IMR-90 (cell line): ENCODE data around the gene TAF10. TPM values are rescaled to one million over a fixed set of nuclear protein-coding genes. Genes with fewer than 3 reads are reported as not detected.

Experiments used
- ATAC-seq: fragments of 200-7000 bp; cut with Tn5 transposase; 2 replicates; pipeline ENCODE4 v1.9.1; 2020; ENCODE audit warnings: low read depth, mild to moderate bottlenecking, moderate library complexity
- BruUV-seq: library from RNA; stranded (reverse); fragments of 400-500 nt; replicated peaks from 2 replicates; lab custom pipeline; 2021; lab: Mats Ljungman, UMichigan
- CTCF ChIA-PET: fragments of 300-600 bp; formaldehyde crosslinking; extraction: SDS; loops from one replicate; lab custom pipeline; 2021; ENCODE audit warnings: antibody characterized with exemption; lab: Yijun Ruan, JAX
- POLR2A ChIA-PET: fragments of 300-600 bp; sonication (Branson Sonifier 250); formaldehyde crosslinking; loops from one replicate; lab custom pipeline; 2022; ENCODE audit warnings: antibody characterized with exemption; ENCODE audit not compliant: unreplicated experiment; lab: Charles Lee
- DNase-seq: peaks from one replicate; pipeline ENCODE4 v3.0.0; 2013
- H2AFZ ChIP-seq: replicated peaks from 2 replicates; pipeline ENCODE3; 2013; ENCODE audit warnings: low read length, mild to moderate bottlenecking; ENCODE audit not compliant: poor library complexity
- H2AK5ac ChIP-seq: 2 replicates; pipeline ENCODE4 v1.6.1; 2013; ENCODE audit warnings: low read depth, low read length, inconsistent platforms
- H2AK9ac ChIP-seq: replicated peaks from 2 replicates; pipeline ENCODE3; 2013; ENCODE audit warnings: mild to moderate bottlenecking, low read depth, low read length, moderate library complexity; ENCODE audit not compliant: poor library complexity
- H2BK120ac ChIP-seq: 2 replicates; pipeline ENCODE4 v1.6.1; 2013; ENCODE audit warnings: low read depth, low read length, inconsistent platforms
- H2BK15ac ChIP-seq: 3 replicates; pipeline ENCODE4 v1.6.1; 2013; ENCODE audit warnings: low read depth, low read length, inconsistent platforms
- H2BK20ac ChIP-seq: 2 replicates; pipeline ENCODE4 v1.6.1; 2013; ENCODE audit warnings: low read depth, mild to moderate bottlenecking, inconsistent platforms, low read length, moderate library complexity
- H2BK5ac ChIP-seq: 2 replicates; pipeline ENCODE4 v1.6.1; 2013; ENCODE audit warnings: mild to moderate bottlenecking, low read depth, low read length, inconsistent platforms; ENCODE audit not compliant: poor library complexity, severe bottlenecking
- H3K14ac ChIP-seq: replicated peaks from 2 replicates; pipeline ENCODE4 v1.6.1; 2013; ENCODE audit warnings: low read depth, low read length, inconsistent platforms
- H3K18ac ChIP-seq: 2 replicates; pipeline ENCODE4 v1.6.1; 2013; ENCODE audit warnings: low read depth, low read length, control low read depth
- H3K23ac ChIP-seq: 2 replicates; pipeline ENCODE4 v1.6.1; 2013; ENCODE audit warnings: low read depth, low read length, inconsistent platforms
- H3K27ac ChIP-seq: 2 replicates; pipeline ENCODE4 v1.5.1; 2013; ENCODE audit warnings: mild to moderate bottlenecking, control low read depth, low read length; ENCODE audit not compliant: insufficient read depth
- H3K27me3 ChIP-seq: 2 replicates; pipeline ENCODE4 v1.6.1; 2013; ENCODE audit warnings: low read length; ENCODE audit not compliant: control insufficient read depth, insufficient read depth
- H3K36me3 ChIP-seq: 2 replicates; pipeline ENCODE4 v1.6.1; 2013; ENCODE audit warnings: low read length, mixed read lengths; ENCODE audit not compliant: control insufficient read depth, insufficient read depth
- H3K4ac ChIP-seq: 2 replicates; pipeline ENCODE4 v1.6.1; 2013; ENCODE audit warnings: low read depth, low read length, inconsistent platforms
- H3K4me1 ChIP-seq: 2 replicates; pipeline ENCODE4 v1.6.1; 2013; ENCODE audit warnings: low read length, mixed read lengths; ENCODE audit not compliant: control insufficient read depth, insufficient read depth
- H3K4me2 ChIP-seq: 2 replicates; pipeline ENCODE4 v1.6.1; 2013; ENCODE audit warnings: low read depth, mild to moderate bottlenecking, control low read depth, low read length, moderate library complexity
- H3K4me3 ChIP-seq: 2 replicates; pipeline ENCODE4 v1.5.1; 2013; ENCODE audit warnings: low read depth, mild to moderate bottlenecking, control low read depth, low read length, moderate library complexity; ENCODE audit not compliant: insufficient read depth
- H3K56ac ChIP-seq: 2 replicates; pipeline ENCODE4 v1.6.1; 2013; ENCODE audit warnings: low read length, inconsistent platforms; ENCODE audit not compliant: insufficient read depth; ENCODE audit errors: extremely low read depth
- H3K79me1 ChIP-seq, 2 experiments: 2 replicates each; pipeline ENCODE4 v1.6.1; 2013; ENCODE audit warnings: low read length in 2 of 2, inconsistent platforms in 1 of 2, low read depth in 1 of 2
- H3K9ac ChIP-seq: 2 replicates; pipeline ENCODE4 v1.6.1; 2013; ENCODE audit warnings: low read depth, low read length, control low read depth
- H3K9me1 ChIP-seq: 2 replicates; pipeline ENCODE4 v1.6.1; 2013; ENCODE audit warnings: low read length, inconsistent platforms; ENCODE audit not compliant: insufficient read depth
- H3K9me3 ChIP-seq: 2 replicates; pipeline ENCODE4 v1.6.1; 2013; ENCODE audit warnings: low read length; ENCODE audit not compliant: control insufficient read depth, insufficient read depth
- H4K20me1 ChIP-seq: 2 replicates; pipeline ENCODE4 v1.6.1; 2013; ENCODE audit warnings: low read length, inconsistent platforms; ENCODE audit not compliant: insufficient read depth
- H4K5ac ChIP-seq: 2 replicates; pipeline ENCODE4 v1.6.1; 2013; ENCODE audit warnings: mild to moderate bottlenecking, low read depth, low read length, control low read depth
- H4K8ac ChIP-seq, 2 experiments: 2 replicates each; pipeline ENCODE4 v1.6.1; 2013; ENCODE audit warnings: low read depth in 2 of 2, low read length in 2 of 2, control low read depth in 1 of 2, inconsistent platforms in 1 of 2
- H4K91ac ChIP-seq: 2 replicates; pipeline ENCODE4 v1.6.1; 2013; ENCODE audit warnings: low read depth, low read length, inconsistent platforms; ENCODE audit not compliant: insufficient read depth
- BHLHE40 ChIP-seq: fragments of 150-350 bp; IDR thresholded peaks from 2 replicates; pipeline ENCODE4 v1.6.1; 2016; ENCODE audit warnings: mild to moderate bottlenecking, low read depth, low read length
- MAZ ChIP-seq: IDR thresholded peaks from 2 replicates; pipeline ENCODE4 v1.6.1; 2012; ENCODE audit warnings: low read depth, mild to moderate bottlenecking, low read length, improper control_type of control experiment, moderate library complexity, borderline replicate concordance
- WGBS, 2 experiments: methylation state at CpG; one replicate each; pipeline versions ENCODE4 v1.1.5 to v1.1.7; 2013; ENCODE audit warnings: missing lambda C conversion rate in 2 of 2; ENCODE audit not compliant: insufficient read length in 1 of 2; ENCODE audit errors: extremely low coverage in 2 of 2; 5-methylcytosine and 5-hydroxymethylcytosine counted together
- dilution Hi-C: fragments of 300-500 bp; cut with HindIII; formaldehyde crosslinking; loops from one replicate; pipeline ENCODE4 v1.14.3; 2018; ENCODE audit warnings: low sequenced_read_pairs; ENCODE audit not compliant: unreplicated experiment
- in situ Hi-C: fragments of 300-500 bp; cut with MboI; formaldehyde crosslinking; loops from 3 replicates; pipeline ENCODE4 v1.14.3; 2019; ENCODE audit warnings: low sequenced_read_pairs, inconsistent platforms, mixed read lengths
- intact Hi-C: fragments of 100-400 bp; cut with micrococcal nuclease; formaldehyde crosslinking; loops from 2 replicates; pipeline ENCODE4 v1.10.0; 2022
- polyA plus RNA-seq, 3 experiments: library from polyadenylated mRNA; depleted of rRNA; stranded (reverse); fragments of >200 nt; gene quantifications; 2 replicates each; pipeline ENCODE4 v1.2.3, GENCODE V29; 2012; ENCODE audit warnings: low replicate concordance in 1 of 3
- total RNA-seq: library from RNA; depleted of rRNA; stranded (reverse); fragments of >200 nt; gene quantifications from 2 replicates; pipeline ENCODE4 v1.2.3, GENCODE V29; 2012

Gene TAF10
- total and polyA plus RNA-seq, 2 of the 4 experiments (the other 2 are of a cell fraction) = 18.6 to 132 TPM

- no peak overlapping the region for H2BK120ac ChIP-seq
- no peaks in the 10 kb centered on the region for H3K27me3 ChIP-seq
- H3K79me1 ChIP-seq = peaks cover 21 to 80% of the 10 kb centered on the region in 2 experiments
- ChIA-PET CTCF (no interaction called here), POLR2A (no interaction called here)
- no peak overlapping the region for H4K5ac ChIP-seq
- no peak overlapping the region for H2BK20ac ChIP-seq
- ATAC-seq (no peak), DNase-seq (no peak)
- WGBS, 2 experiments = no CpG with 5 or more reads among the region's 2 CpGs
- H3K9me3 ChIP-seq = no peaks in the 10 kb centered on the region
- no peak overlapping the region for H2AFZ ChIP-seq
- no peak overlapping the region for H3K27ac ChIP-seq
- H2AK9ac ChIP-seq = no peak overlapping the region
- intact Hi-C loops (loop anchor here (5.0 kb wide), 2 partner anchors 118 to 157 kb away; partner anchors contain the start of genes ARFIP2 and TIMM10B), in situ Hi-C loops (no loop called here), dilution Hi-C loops (no loop called here)
- no peak overlapping the region for H3K56ac ChIP-seq
- peaks cover 3% of the 10 kb centered on the region; the same call in 1 of the 2 replicates for H4K20me1 ChIP-seq
- H3K4me2 ChIP-seq = no peak overlapping the region
- no peak overlapping the region for H3K18ac ChIP-seq
- H3K14ac ChIP-seq = no peak overlapping the region
- no peak overlapping the region for H3K9ac ChIP-seq
- H4K91ac ChIP-seq = no peak overlapping the region
- peaks cover 14% of the 10 kb centered on the region for H3K9me1 ChIP-seq
- no peak overlapping the region for H4K8ac ChIP-seq
- TF ChIP-seq MAZ (no peak), BHLHE40 (no peak)
- H2BK5ac ChIP-seq = no peak overlapping the region
- H3K4me3 ChIP-seq = no peak overlapping the region
- H2BK15ac ChIP-seq = no peak overlapping the region
- no peak overlapping the region for H2AK5ac ChIP-seq
- no peak overlapping the region for H3K23ac ChIP-seq
- peaks cover 40% of the 10 kb centered on the region for H3K36me3 ChIP-seq
- peaks cover 5% of the 10 kb centered on the region; the same call in 1 of the 2 replicates for H3K4me1 ChIP-seq
- H3K4ac ChIP-seq = no peak overlapping the region
- no TSS peak for BruUV-seq
Observed at GRCh38 chr11:6599881-6600390, 12.1 kb downstream of the TAF10 start.
